PFSK-1 (cell line): Measurements from ENCODE around the gene GNG7.

Experiments used
- FOXP2 ChIP-seq: optimal IDR thresholded peaks from 2 replicates; pipeline ENCODE3; 2011; ENCODE audit warnings: borderline replicate concordance, control low read depth, inconsistent platforms; ENCODE audit not compliant: insufficient read depth; ENCODE audit errors: extremely low read length, extremely low read depth
- POLR2AphosphoS5 ChIP-seq: IDR thresholded peaks from 2 replicates; pipeline ENCODE4 v1.6.1; 2012; ENCODE audit warnings: low read depth, mild to moderate bottlenecking, control low read depth, low read length, moderate library complexity
- REST ChIP-seq, 2 experiments: IDR thresholded peaks; 2 replicates each; pipeline versions ENCODE4 v1.6.1 to v1.8.0; 2011 to 2012; ENCODE audit warnings: low read depth in 2 of 2, low read length in 2 of 2, control low read depth in 1 of 2, inconsistent platforms in 1 of 2, mild to moderate bottlenecking in 1 of 2, moderate library complexity in 1 of 2; ENCODE audit not compliant: insufficient read depth in 1 of 2
- SIN3A ChIP-seq: IDR thresholded peaks from 2 replicates; pipeline ENCODE4 v1.6.1; 2012; ENCODE audit warnings: mild to moderate bottlenecking, low read length, moderate library complexity, borderline replicate concordance; ENCODE audit not compliant: insufficient read depth
- TAF1 ChIP-seq: IDR thresholded peaks from 2 replicates; pipeline ENCODE4 v1.6.1; 2012; ENCODE audit warnings: low read length, control low read depth, borderline replicate concordance; ENCODE audit not compliant: insufficient read depth

Gene GNG7

GRCh38 chr19:2488405-2488941, 214.0 kb downstream of the GNG7 start:
- no peak for TF ChIP-seq FOXP2
- no peak for TF ChIP-seq TAF1
- no peak for TF ChIP-seq SIN3A
- TF ChIP-seq POLR2AphosphoS5 = no peak
- no peak for TF ChIP-seq REST (IDR thresholded peaks at IDR 0.05; ENCODE audit: insufficient read depth in 1 of 2, low read depth in 2 of 2, low read length in 2 of 2)

- TF ChIP-seq REST (IDR thresholded peaks at IDR 0.05; ENCODE audit: insufficient read depth in 1 of 2, low read depth in 2 of 2, low read length in 2 of 2) = no peak
- no peak for TF ChIP-seq POLR2AphosphoS5
- no peak for TF ChIP-seq SIN3A
- TF ChIP-seq FOXP2 = no peak
- TF ChIP-seq TAF1 = no peak
Observed at GRCh38 chr19:2487842-2488241, 214.7 kb downstream of the GNG7 start.

GRCh38 chr19:2487090-2487489, 215.4 kb downstream of the GNG7 start:
- TF ChIP-seq POLR2AphosphoS5 (no peak), REST (IDR thresholded peaks at IDR 0.05; ENCODE audit: insufficient read depth in 1 of 2, low read depth in 2 of 2, low read length in 2 of 2) (no peak), FOXP2 (no peak), TAF1 (no peak), SIN3A (no peak)

GRCh38 chr19:2485428-2485827, 217.1 kb downstream of the GNG7 start:
- TF ChIP-seq POLR2AphosphoS5 = no peak
- TF ChIP-seq REST (IDR thresholded peaks at IDR 0.05; ENCODE audit: insufficient read depth in 1 of 2, low read depth in 2 of 2, low read length in 2 of 2) = no peak
- TF ChIP-seq TAF1 = no peak
- no peak for TF ChIP-seq SIN3A
- TF ChIP-seq FOXP2 = no peak
